A673 (cell line): Measurements from ENCODE around the gene TMEM198. TPM values are rescaled to one million over a fixed set of nuclear protein-coding genes. Genes with fewer than 3 reads are reported as not detected.
A peak's percentile ranks its signal among the peaks of the same experiment; 100 is the strongest.

Experiments
- Bru-seq: library from RNA; stranded (reverse); fragments of 400-500 nt; gene quantifications from one replicate; lab custom pipeline; 2021; lab: Mats Ljungman, UMichigan
- BruChase-seq, 2 experiments: library from RNA; stranded (reverse); fragments of 400-500 nt; gene quantifications; one replicate each; lab custom pipeline; 2021; lab: Mats Ljungman, UMichigan
- BruUV-seq: library from RNA; stranded (reverse); fragments of 400-500 nt; replicated peaks from 2 replicates; lab custom pipeline; 2021; lab: Mats Ljungman, UMichigan
- CTCF ChIA-PET: fragments of 300-600 bp; sonication (Branson Sonifier 250); formaldehyde crosslinking; loops from one replicate; lab custom pipeline; 2022; ENCODE audit warnings: antibody characterized with exemption; lab: Charles Lee
- POLR2A ChIA-PET: fragments of 300-600 bp; sonication (Branson Sonifier 250); formaldehyde crosslinking; loops from one replicate; lab custom pipeline; 2022; ENCODE audit warnings: antibody characterized with exemption; ENCODE audit not compliant: low non-redundant PET; lab: Charles Lee
- DNase-seq: peaks from one replicate; pipeline ENCODE4 v3.0.0-alpha.2; 2015; ENCODE audit warnings: low spot score
- H3K27ac ChIP-seq: fragments of 200-600 bp; sonication (generic); 2 replicates; pipeline ENCODE4 v1.5.1; 2016; ENCODE audit warnings: mixed run types, low read depth, mild to moderate bottlenecking, mixed read lengths, antibody characterized with exemption, low read length; ENCODE audit not compliant: poor library complexity, severe bottlenecking
- H3K27me3 ChIP-seq: fragments of 200-600 bp; sonication (generic); replicated peaks from 2 replicates; pipeline ENCODE4 v1.6.1; 2017; ENCODE audit warnings: mixed run types, low read depth, mild to moderate bottlenecking, mixed read lengths, antibody characterized with exemption, low read length; ENCODE audit not compliant: insufficient read depth, poor library complexity
- H3K36me3 ChIP-seq: fragments of 200-600 bp; sonication (generic); 2 replicates; pipeline ENCODE4 v1.6.1; 2016; ENCODE audit warnings: mixed run types, mild to moderate bottlenecking, mixed read lengths, antibody characterized with exemption, low read length; ENCODE audit not compliant: insufficient read depth, poor library complexity, severe bottlenecking
- H3K4me1 ChIP-seq: fragments of 200-600 bp; sonication (generic); 2 replicates; pipeline ENCODE4 v1.6.1; 2017; ENCODE audit warnings: mixed run types, mild to moderate bottlenecking, mixed read lengths, antibody characterized with exemption, low read length; ENCODE audit not compliant: insufficient read depth, poor library complexity, severe bottlenecking
- H3K4me3 ChIP-seq: fragments of 200-600 bp; sonication (generic); 2 replicates; pipeline ENCODE4 v1.5.1; 2016; ENCODE audit warnings: low read depth, mixed run types, mild to moderate bottlenecking, mixed read lengths, low read length; ENCODE audit not compliant: poor library complexity, severe bottlenecking
- H3K9me3 ChIP-seq: fragments of 200-600 bp; sonication (generic); 2 replicates; pipeline ENCODE4 v1.6.1; 2016; ENCODE audit warnings: mixed run types, low read depth, mild to moderate bottlenecking, mixed read lengths, antibody characterized with exemption, low read length; ENCODE audit not compliant: poor library complexity, severe bottlenecking
- EZH2 ChIP-seq: fragments of 200-600 bp; sonication (generic); IDR thresholded peaks from 2 replicates; pipeline ENCODE4 v1.6.1; 2017; ENCODE audit warnings: borderline replicate concordance, low read depth, mild to moderate bottlenecking, mixed read lengths, antibody characterized with exemption, low read length; ENCODE audit not compliant: poor library complexity, severe bottlenecking
- intact Hi-C: fragments of 100-400 bp; cut with micrococcal nuclease; formaldehyde crosslinking; loops from one replicate; pipeline ENCODE4 v1.10.0; 2022; ENCODE audit not compliant: unreplicated experiment
- long read RNA-seq: library from polyadenylated mRNA; stranded (forward); transcript quantifications from one replicate; pipeline ENCODE4 v2.0.0, GENCODE V29; 2022
- total RNA-seq: library from RNA; stranded (reverse); gene quantifications from 2 replicates; pipeline ENCODE4 v1.2.3, GENCODE V29; 2021
- TF ChIP-seq, protein P1 (sequence below): fragments of 300-800, 200-600 bp; sonication (generic); conservative IDR thresholded peaks from 2 replicates; pipeline ENCODE4 v1.5.1; 2017; ENCODE audit warnings: low read depth, mild to moderate bottlenecking, antibody characterized with exemption, low read length, moderate library complexity, mixed read lengths

TMEM198 gene, protein sequence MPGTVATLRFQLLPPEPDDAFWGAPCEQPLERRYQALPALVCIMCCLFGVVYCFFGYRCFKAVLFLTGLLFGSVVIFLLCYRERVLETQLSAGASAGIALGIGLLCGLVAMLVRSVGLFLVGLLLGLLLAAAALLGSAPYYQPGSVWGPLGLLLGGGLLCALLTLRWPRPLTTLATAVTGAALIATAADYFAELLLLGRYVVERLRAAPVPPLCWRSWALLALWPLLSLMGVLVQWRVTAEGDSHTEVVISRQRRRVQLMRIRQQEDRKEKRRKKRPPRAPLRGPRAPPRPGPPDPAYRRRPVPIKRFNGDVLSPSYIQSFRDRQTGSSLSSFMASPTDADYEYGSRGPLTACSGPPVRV
- 4.6 and 7.6 TPM in 2 replicates for total RNA-seq
- percentile 30 among the genes with signal in this experiment for Bru-seq, nascent RNA
- BruChase-seq, experiment 1, labeled RNA remaining after a 2-hour chase = percentile 28 among the genes with signal in this experiment
- percentile 40 among the genes with signal in this experiment for BruChase-seq, experiment 2, labeled RNA remaining after a 6-hour chase
- long read RNA-seq, transcript TMEM198-202 (5 exons, 2,218 nt) = major isoform, 5 of 11 reads
- long read RNA-seq, partial matches to known transcripts = 5 of 11 reads
- long read RNA-seq, other reads (novel, unspliced or antisense) = 1 of 11 reads

DNA sequence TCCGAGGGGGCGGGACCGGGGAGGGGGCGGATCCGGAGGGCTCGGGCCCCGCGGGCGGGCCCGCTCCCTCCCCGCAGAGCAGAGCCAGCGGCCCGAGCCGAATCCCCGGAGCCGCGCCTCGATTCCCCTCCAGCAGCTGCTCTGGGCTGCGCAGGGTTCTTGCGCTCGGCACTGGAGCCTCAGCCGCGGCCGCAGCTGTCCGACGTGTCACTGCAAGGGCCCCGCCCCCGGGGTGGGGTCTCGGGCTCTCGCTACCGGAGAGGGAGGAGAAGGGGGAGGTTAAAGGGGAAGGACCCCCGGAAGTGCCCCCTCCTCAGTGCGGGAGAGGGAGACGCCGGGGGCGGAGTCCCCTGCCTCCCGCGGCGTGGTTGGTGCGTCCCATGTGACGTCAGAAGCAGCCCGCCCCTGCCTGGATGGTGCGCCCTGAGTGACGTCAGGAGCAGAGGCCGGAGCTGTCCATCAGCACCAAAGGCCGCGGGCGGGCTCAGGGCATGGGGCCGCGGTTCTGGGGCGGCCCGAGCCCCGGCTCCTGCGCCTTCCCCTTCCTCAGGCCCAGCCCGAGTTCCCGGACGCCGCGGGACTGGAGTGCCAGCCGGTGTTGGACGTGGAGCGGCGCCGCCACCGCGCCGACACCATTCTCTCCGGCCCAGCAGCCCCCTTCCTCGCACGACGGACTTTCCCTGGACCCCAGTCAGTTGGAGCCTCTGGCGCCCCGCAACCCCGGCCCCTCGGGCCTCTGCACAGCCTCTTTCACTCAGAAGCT lies at the start of gene TMEM198, which contains the start of gene CHPF:
TMEM198 (plus strand) TSS at position 433 of the 763 bp plus-strand sequence. CDS start 700 bp downstream, outside the sequence.
CHPF (minus strand) TSS at position 214 of the 763 bp plus-strand sequence. CDS start 271 bp downstream, outside the sequence.
- no peak for TF ChIP-seq EZH2
- TF ChIP-seq, protein P1, sequence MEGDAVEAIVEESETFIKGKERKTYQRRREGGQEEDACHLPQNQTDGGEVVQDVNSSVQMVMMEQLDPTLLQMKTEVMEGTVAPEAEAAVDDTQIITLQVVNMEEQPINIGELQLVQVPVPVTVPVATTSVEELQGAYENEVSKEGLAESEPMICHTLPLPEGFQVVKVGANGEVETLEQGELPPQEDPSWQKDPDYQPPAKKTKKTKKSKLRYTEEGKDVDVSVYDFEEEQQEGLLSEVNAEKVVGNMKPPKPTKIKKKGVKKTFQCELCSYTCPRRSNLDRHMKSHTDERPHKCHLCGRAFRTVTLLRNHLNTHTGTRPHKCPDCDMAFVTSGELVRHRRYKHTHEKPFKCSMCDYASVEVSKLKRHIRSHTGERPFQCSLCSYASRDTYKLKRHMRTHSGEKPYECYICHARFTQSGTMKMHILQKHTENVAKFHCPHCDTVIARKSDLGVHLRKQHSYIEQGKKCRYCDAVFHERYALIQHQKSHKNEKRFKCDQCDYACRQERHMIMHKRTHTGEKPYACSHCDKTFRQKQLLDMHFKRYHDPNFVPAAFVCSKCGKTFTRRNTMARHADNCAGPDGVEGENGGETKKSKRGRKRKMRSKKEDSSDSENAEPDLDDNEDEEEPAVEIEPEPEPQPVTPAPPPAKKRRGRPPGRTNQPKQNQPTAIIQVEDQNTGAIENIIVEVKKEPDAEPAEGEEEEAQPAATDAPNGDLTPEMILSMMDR = no peak
- Histone ChIP-seq H3K4me3 (peak within 1 kb of the TSS; percentile 64), H3K36me3 (peaks cover 3% of the 10 kb centered on the region), H3K27me3 (no peaks in the 10 kb centered on the region), H3K27ac (peak within 1 kb of the TSS; percentile 73), H3K9me3 (no peaks in the 10 kb centered on the region), H3K4me1 (peaks cover 11% of the 10 kb centered on the region)
- ChIA-PET CTCF (interaction anchor here (0.6 to 1.7 kb wide), 4 partner anchors 14 to 101 kb away, joined by 3 to 7 read pairs (median 4); no protein-coding TSS in a partner anchor), POLR2A (interaction anchor here (0.7 kb wide), 1 partner anchor 1716 kb away, joined by 3 read pairs; no protein-coding TSS in a partner anchor)
- intact Hi-C loops = loop anchor here (1.0 to 2.0 kb wide), 2 partner anchors 54 to 145 kb away; partner anchors contain the start of gene STK11IP
- peak; percentile 97 for DNase-seq
- no TSS peak for BruUV-seq

DNA sequence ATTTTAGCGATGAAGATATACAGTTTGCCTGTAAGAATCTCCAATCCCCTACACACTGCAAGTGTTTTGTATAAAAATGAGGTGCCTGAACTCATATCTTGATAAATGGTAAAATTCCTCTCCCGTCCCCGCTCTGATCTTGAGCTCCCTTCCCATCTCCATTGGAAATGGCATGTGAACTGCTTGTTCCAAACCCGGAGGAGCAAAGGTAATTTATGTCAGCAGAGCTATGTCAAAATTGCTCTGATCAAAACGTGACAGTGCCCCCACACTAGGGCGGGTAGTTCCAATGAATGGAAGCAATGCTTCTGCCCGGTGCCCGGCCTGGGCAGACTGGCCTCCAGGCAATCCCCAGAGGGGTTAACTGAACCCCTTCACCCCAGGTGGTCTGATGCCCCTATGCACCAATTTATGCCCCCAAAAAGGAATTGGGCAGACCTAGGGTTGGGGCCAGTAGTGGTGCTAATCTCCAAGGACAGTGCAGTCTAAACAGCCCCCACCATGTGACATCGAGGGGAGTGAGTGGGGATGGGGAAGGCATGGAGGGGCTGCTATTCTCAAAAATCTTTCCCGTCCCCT lies 48.8 kb upstream of the TMEM198 start:
- POLR2A ChIA-PET = interaction anchor here (0.6 to 0.9 kb wide), 2 partner anchors 13 to 15 kb away, joined by 3 to 4 read pairs; no protein-coding TSS in a partner anchor
- no peak overlapping the region for H3K4me3 ChIP-seq
- TF ChIP-seq, protein P1 = no peak; the same call in 1 of the 2 replicates
- no peak for TF ChIP-seq EZH2
- CTCF ChIA-PET = interaction anchor here (0.7 to 6.8 kb wide), 11 partner anchors 8 to 36 kb away, joined by 3 to 101 read pairs (median 7); partner anchors contain the start of gene ASIC4
- intact Hi-C loops = loop anchor here (1.0 kb wide), 1 partner anchor 35 kb away; no protein-coding TSS in a partner anchor
- no peak for DNase-seq
- no peak overlapping the region for H3K27ac ChIP-seq
- H3K4me1 ChIP-seq = peaks cover 26% of the 10 kb centered on the region
- no peaks in the 10 kb centered on the region for H3K27me3 ChIP-seq
- H3K9me3 ChIP-seq = no peaks in the 10 kb centered on the region
- no TSS peak for BruUV-seq
- H3K36me3 ChIP-seq = no peaks in the 10 kb centered on the region
